Stimulated activated CD8-positive, alpha-beta memory T cell treated with anti-CD3 and anti-CD28 coated beads, Interleukin-15, amount 100 ng/mL, for 24 hours (primary cell): ENCODE results near the gene PRKCA.
A peak's percentile ranks its signal among the peaks of the same experiment; 100 is the strongest.
"Not testable (repeated sequence)": the region's sequence is repeated elsewhere in the genome, so short reads cannot be mapped to it uniquely, and the experiment has no call there.

Experiments
- DNase-seq: peaks from one replicate; pipeline ENCODE4 v3.0.0-alpha.2; 2020; ENCODE audit warnings: low read depth

The PRKCA gene

GRCh38 chr17:66353937-66354401, 51.6 kb downstream of the PRKCA start:
- DNase-seq, result no peak

- DNase-seq, result no peak
Observed at GRCh38 chr17:66354472-66354871, 52.1 kb downstream of the PRKCA start.

GRCh38 chr17:66354981-66355380, 52.6 kb downstream of the PRKCA start:
- DNase-seq, result no peak

- no peak for DNase-seq
Observed at GRCh38 chr17:66355510-66355909, 53.1 kb downstream of the PRKCA start.

GRCh38 chr17:66357037-66357436, 54.6 kb downstream of the PRKCA start:
- DNase-seq, result no peak

- DNase-seq, result no peak
Observed at GRCh38 chr17:66359351-66359750, 56.9 kb downstream of the PRKCA start.

- not testable (repeated sequence) for DNase-seq
Observed at GRCh38 chr17:66360961-66361565, 58.6 kb downstream of the PRKCA start.

GRCh38 chr17:66364508-66364907, 62.1 kb downstream of the PRKCA start:
- DNase-seq, result no peak

- DNase-seq, result no peak
Observed at GRCh38 chr17:66364990-66365490, 62.6 kb downstream of the PRKCA start.

GRCh38 chr17:66365903-66366302, 63.5 kb downstream of the PRKCA start:
- DNase-seq, result no peak

GRCh38 chr17:66367107-66367506, 64.7 kb downstream of the PRKCA start:
- DNase-seq, result no peak

GRCh38 chr17:66369830-66370229, 67.4 kb downstream of the PRKCA start:
- DNase-seq, result no peak

GRCh38 chr17:66371561-66371960, 69.1 kb downstream of the PRKCA start:
- no peak for DNase-seq

GRCh38 chr17:66372182-66372581, 69.8 kb downstream of the PRKCA start:
- DNase-seq, result no peak

GRCh38 chr17:66373079-66373478, 70.7 kb downstream of the PRKCA start:
- no peak for DNase-seq

- peak; percentile 21 for DNase-seq
Observed at GRCh38 chr17:66373944-66374817, 71.8 kb downstream of the PRKCA start.

GRCh38 chr17:66375121-66375520, 72.7 kb downstream of the PRKCA start:
- no peak for DNase-seq

- DNase-seq, result no peak
Observed at GRCh38 chr17:66378296-66378695, 75.9 kb downstream of the PRKCA start.

- no peak for DNase-seq
Observed at GRCh38 chr17:66379544-66379943, 77.1 kb downstream of the PRKCA start.

GRCh38 chr17:66379996-66380395, 77.6 kb downstream of the PRKCA start:
- no peak for DNase-seq

- DNase-seq, result no peak
Observed at GRCh38 chr17:66381701-66382362, 79.4 kb downstream of the PRKCA start.

- DNase-seq, result no peak
Observed at GRCh38 chr17:66383333-66383732, 80.9 kb downstream of the PRKCA start.
